Lung microvascular endothelial cell (primary cell): ENCODE data around the gene SAMHD1. TPM values are rescaled to one million over a fixed set of nuclear protein-coding genes. Genes with fewer than 3 reads are reported as not detected.
"Not testable (repeated sequence)": the region's sequence is repeated elsewhere in the genome, so short reads cannot be mapped to it uniquely, and the experiment has no call there.

ENCODE experiments used
- DNase-seq, 2 donors: peaks; one replicate each; pipeline versions ENCODE4 v3.0.0 to v3.0.0-alpha.2; 2010; ENCODE audit warnings: low read depth in 2 of 2
- total RNA-seq: library from RNA; depleted of rRNA; stranded (reverse); fragments of >200 nt; gene quantifications from 2 replicates; pipeline ENCODE4 v1.2.1, GENCODE V29; 2014

Gene SAMHD1
- total RNA-seq, 1 donor from 2014 or later, result 8.9 TPM

DNA sequence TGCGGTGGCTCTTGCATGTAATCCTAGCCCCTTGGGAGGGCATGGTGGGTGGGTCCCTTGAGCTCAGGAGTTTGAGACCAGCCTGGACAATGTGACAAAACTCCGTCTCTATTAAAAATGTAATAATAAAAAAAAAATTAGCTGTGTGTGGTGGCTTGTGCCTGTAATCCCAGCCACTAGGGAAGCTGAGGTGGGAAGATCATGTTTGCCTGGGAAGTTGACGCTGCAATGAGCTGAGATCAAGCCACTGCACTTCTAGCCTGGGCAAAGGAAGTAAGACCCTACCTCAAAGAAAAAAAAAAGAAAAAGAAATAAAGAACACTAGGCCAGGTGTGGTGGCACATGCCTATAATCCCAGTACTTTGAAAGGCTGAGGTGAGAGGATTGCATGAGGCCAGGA is 4.5 kb upstream of the SAMHD1 start:
- DNase-seq, result no peak

DNA sequence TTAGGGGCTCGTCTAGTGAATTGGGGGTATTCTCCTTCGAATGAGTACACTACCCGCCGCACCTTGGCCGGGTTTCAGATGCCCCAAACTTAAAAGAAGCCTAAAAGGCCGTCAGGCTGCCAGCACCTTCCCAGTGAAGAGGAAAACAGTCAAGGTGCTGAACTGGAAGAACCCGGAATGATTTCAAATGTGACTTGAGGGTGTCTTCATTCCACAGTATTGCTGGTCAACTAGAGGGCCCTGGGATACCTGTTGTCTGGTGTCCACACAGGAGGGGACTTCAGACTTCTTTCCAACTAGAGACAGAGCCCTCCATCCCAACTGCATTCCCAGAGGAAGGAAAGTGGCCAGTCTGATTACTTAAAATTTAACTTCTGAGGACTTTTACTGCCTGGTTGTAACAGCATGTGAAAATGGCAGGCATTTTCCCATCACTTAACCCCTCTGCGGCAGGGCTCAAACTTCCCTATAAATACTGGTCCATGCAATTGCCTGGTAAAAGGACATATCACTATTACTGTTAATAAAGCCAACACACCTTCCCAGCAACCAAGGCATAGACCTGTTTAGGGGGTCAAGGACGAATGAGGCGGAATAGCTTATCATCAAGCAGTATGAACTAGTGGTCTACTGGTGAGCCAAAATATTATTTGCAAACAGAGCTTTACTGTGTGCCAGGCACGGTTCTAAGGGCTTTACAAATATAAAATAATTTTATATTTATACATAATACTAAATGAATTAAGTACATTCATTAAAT is 651 bp upstream of the SAMHD1 start:
- no peak for DNase-seq

DNA sequence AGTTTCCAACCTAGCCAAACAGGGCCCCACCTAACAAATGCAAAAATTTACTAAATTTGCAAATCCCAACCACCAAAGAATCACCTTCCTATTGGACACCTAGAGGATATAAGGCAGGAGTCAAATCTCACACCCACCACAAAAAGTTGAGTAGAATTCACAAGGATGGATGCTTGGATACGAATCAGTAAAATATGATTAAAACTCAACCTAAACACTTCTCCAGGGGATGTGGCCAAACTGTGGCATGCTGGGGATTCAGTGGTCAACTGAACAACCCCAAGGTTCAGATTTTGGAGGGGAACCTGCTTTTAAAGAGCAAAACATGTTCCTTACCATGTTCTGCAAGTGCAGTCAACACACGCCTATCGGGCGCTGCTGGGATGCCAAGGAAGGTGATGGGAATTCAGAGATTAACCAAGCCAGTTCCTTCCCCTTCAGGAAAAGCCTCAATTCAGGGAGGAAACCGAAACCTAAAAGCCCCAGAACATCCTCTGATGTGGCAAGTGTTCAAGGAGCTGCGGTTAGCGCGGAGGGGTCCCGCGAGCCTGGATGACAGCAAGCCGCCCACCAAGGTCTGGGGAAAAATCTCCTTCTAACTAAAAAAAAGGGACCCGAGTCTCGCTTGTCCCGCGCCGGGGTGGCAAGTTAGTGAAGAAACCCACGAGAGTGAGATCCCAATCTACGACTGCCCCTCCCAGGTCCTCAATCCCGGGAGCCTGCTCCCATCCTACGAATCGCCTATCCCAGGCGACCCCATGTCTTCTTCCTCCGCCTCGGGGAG is 902 bp downstream of the SAMHD1 start:
- peak; percentile 5 to 50 for DNase-seq

DNA sequence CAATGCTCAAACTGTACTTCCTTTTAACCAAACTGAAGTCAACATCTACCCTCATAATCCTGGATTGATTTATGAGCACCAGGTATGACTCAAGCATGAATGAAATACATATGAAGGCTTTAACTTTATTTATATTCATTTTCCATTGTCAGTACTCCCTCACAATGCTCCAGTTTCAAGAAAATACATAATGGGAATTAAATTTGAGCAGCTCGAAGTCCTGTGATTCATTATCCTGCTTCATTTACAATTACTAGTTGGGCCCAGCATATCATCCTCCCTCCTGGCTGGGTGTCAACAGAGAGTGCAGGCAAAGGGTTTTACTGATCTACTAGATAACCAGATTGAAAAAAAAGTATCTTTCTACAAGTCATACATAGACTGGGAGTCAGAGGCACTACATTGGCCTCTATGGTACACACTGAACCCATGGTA is 10.1 kb downstream of the SAMHD1 start:
- DNase-seq, result peak in 1 of 2 donors; percentile 37

DNA sequence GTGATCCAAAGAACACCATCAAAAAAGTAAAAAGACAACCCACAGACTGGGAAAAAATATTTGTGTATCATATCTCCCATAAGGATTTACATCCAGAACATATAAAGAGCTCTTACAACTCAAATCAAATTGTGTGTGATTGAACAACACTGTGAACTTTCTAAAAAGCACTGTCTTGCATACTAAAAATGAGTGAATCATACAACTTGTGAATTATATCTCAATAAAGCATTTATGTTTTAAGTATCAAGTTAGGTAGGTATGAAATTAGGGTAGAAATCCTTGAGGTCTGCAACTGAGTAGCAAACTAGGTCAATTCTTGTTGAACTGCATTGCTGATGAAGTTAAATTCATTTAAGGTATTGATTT is 14.1 kb downstream of the SAMHD1 start:
- no peak for DNase-seq

DNA sequence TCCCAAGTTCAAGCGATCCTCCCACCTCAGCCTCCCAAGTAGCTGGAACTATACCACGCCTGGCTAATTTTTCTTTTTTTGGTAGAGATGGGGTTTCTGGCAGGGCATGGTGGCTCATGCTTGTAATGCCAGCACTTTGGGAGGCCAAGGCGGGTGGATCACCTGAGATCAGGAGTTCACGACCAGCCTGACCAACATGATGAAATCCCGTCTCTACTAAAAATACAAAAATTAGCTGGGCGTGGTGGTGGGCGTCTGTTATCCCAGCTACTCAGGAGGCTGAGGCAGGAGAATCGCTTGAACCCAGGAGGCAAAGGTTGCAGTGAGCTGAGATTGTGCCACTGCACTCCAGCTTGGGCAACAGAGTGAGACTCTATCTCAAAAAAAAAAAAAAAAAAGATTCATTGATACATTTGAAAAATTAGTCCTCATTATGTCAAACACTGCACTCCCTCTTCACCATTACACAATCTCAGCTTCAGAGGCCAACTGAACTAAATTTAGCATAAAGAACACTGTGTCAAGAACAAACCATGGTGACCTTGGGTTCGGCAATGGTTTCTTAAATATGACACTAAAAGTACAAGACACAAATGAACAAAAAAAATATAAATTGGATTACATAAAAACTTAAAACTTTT is 14.6 kb downstream of the SAMHD1 start:
- DNase-seq, result not testable (repeated sequence)

DNA sequence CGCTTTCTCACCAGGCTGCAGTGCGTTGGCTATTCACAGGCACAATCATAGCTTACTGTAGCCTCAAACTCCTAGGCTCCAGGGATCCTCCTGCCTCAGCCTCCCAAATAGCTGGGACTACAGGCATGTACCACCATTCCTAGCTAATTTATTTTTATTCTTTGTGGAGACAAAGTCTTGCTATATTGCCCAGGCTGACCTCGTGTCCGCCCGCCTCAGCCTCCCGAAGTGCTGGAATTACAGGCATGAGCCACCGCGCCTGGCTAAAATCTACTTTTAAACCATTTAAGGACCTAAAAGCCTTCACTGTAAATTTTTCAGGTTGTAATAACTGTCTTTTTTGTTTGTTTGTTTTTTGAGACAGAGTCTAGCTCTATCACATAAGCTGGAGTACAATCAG is 15.2 kb downstream of the SAMHD1 start:
- DNase-seq, result no peak

DNA sequence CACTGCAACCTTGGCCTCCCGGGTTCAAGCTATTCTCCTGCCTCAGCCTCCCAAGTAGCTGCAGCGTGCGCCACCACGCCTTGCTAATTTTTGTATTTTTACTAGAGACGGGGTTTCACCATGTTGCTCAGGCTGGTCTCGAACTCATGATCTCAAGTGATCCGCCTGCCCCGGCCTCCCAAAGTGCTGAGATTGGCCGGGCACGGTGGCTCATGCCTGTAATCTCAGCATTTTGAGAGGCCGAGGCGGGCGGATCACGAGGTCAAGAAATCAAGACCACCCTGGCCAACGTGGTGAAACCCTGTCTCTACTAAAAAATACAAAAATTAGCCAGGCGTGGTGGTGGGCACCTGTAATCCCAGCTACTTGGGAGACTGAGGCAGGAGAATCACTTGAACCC is 17.9 kb downstream of the SAMHD1 start:
- DNase-seq, result not testable (repeated sequence)

DNA sequence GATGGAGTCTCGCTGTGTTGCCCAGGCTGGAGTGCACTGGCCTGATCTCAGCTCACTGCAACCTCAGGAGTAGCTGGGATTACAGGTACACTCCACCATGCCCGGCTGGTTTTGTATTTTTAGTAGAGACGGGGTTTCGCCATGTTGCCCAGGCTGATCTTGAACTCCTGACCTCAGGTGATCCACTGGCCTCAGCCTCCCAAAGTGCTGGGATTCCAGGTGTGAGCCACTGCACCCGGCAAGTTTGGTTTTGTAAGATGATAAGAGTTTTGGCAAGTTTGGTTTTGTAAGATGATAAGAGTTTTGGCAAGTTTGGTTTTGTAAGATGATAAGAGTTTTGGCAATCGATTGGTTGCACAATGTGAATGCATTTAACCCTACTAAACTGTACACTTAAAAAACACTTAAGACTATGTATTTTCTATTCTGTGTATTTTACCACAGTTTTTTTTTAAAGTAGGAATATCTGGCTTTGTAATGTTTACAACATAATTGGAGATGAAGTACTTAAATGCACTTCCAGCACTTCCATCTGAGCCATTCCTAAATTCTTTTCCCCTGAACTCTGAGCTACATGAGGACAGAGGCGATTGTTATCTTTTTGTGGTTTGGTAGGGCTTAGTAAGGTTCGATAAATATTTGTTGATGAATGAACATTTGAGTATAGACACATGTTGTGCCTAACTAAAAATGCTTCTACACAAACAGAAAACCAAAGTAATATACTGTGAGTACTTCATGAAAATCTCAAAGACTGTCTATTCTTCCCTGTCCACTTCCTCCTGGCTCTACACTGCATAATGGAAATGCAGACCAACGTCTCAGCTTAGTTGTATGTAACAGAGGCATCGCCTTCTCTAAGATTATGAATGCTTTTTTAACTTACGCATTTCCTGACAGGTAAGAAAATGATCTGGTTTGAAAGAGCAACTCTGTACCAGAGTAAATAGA is 18.8 kb downstream of the SAMHD1 start:
- no peak for DNase-seq

DNA sequence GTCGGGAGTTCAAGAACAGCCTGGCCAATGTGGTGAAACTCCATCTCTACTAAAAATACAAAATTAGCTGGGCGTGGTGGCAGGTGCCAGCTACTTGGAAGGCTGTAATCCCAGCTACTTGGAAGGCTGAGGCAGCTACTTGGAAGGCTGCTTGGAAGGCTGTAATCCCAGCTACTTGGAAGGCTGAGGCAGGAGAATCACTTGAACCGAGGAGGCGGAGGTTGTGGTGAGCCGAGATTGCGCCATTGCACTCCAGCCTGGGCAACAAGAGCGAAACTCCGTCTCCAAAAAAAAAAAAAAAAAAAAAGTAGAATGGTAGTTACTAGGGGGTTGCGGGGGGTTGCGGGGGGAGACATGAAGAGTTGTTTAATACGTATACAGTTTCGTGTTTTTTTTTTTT is 19.4 kb downstream of the SAMHD1 start:
- not testable (repeated sequence) for DNase-seq

DNA sequence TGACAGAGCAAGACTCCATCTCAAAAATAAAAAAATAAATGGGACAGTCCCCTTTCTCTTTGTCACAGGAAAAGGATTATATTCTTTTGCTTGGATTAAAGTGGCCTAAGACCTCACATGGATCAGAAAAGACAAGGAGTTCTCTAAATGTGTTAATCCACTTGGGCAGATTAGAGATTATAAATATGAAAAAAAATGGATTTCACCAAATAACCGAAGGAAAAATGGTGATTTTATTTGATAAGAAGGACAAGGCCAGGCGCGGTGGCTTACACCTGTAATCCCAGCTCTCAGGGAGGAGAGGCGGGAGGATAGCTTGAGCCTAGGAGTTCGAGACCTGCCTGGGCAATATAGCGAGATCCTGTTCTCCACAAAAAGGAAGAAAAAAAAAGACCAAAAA is 21.8 kb downstream of the SAMHD1 start:
- no peak for DNase-seq

DNA sequence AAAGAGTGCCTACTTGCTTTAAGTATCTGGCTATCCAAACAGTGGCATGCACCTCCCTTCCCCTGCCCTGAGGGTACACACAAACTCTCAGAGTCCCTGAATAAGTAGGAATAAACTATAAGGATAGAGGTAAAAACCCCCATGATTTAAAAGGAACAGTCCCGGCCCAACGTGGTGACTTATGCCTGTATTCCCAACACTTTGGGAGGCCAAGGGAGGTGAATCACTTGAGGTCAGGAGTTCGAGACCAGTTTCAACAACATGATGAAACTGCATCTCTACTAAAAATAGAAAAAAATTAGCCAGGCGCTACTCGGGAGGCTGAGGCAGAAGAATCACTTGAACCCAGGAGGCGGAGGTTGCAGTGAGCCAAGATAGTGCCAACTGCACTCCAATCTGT is 22.2 kb downstream of the SAMHD1 start:
- peak in 1 of 2 donors; percentile 13 for DNase-seq

DNA sequence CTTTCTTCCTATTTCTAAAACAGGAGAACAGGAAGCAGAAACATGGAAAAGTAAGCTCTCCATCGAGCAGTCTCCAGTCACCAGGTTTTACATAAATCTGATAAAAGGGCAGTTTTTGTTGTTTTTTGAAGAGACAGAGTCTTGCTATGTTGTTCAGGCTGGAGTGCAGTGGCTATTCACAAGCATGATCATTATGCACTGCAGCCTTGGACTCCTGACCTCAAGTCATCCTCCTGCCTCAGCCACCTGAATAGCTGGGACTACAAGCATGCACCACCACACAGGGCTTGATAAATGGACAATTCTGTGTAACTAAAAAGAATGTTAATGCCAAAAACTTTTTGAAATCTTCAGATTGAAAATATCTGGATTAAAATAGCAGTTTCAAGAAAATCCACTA is 23.8 kb downstream of the SAMHD1 start:
- DNase-seq, result no peak

DNA sequence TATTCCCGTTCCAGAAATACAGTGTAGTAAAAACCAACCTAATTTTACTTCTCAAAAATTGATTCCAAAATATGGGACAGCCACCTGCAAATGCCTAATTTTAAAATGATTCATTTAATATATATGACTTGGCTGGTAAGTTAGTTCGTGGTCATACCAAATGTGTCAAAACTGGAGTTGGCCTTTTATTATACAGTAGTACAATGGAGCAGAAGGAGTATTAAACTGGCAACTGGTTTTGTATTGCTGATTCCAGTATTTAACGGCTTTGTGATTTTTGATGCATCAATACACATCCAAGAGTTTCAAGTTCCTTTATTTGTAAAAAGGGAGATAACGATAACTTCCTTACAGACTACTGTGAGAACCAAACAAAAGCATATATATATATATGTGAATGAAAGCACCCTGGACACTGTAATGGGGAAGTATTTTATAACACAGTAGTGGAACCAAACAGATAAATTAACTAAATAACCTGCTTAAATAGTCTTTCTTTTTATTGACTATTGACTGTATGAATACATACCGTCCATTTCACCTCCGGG is 24.8 kb downstream of the SAMHD1 start:
- DNase-seq, result no peak

DNA sequence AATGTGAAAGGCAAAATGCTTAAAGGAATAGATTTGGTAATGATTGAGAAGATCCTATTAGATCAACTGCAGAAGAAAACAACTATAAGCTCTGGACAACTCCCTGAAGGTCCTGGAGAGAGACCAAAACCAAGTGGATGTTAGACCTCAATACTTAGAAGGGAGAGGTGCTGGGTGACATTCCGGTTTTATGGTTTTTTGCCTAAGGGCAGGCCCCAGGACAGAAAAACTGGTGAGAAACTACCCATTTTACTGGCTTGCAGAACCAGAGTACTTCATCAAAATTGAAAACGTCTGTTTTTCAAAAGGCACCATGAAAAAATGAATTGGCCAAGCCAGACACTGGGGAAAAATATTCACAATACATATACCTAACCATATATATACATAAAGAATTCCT is 26.3 kb downstream of the SAMHD1 start:
- DNase-seq, result no peak

DNA sequence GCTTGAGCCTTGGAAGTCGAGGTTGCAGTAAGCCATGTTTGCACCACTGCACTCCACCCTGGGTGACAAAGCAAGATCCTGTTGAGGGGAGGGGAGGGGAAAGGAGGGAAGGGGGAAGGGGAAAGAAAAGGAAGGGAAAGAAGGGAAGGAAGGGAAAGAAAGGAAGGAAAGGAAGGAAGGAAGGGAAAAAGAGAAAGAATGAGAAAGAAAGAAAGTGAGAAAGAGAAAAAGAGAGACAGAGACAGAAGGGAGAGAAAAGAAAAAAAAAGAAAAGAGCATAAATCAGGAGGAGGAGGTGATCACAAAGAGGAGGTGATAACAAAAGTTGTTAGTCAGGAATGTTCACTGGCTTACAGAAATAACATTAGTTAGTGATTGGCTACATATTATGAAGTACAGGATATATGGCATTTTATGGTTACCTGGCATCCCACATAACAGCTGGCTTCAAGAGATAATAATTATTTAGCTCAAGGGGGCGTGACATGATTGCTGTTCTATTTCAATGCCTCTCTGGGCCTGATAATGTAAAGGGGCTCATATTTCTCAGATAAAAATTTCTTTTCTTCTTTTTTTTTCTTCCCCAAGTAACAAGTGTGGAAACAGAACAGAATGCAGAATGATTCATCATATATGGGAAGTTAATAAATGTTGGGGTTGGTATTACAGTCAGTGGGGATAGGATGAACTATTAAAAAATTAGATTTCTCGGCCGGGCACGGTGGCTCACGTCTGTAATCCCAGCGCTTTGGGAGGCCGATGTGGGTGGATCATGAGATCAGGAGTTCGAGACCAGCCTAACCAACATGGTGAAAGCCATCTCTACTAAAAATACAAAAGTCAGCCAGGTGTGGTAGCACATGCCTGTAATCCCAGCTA is 27.1 kb downstream of the SAMHD1 start:
- DNase-seq, result no peak

DNA sequence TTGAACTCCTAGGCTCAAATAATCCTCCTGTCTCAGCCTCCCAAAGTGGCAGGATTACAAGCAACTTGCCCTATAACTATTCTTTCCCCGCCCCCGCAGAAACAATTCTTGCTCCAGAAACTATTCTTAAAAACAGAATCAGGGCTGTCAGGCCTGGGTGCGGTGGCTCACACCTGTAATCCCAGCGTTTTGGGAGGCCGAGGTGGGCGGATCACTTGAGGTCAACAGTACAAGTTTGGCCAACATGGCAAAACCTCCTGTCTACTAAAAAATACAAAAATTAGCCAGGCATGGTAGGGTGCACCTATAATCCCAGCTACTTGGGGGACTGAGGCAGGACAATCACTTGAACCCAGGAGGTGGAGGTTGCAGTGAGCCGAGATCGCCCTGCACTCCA is 31.2 kb downstream of the SAMHD1 start:
- no peak for DNase-seq

DNA sequence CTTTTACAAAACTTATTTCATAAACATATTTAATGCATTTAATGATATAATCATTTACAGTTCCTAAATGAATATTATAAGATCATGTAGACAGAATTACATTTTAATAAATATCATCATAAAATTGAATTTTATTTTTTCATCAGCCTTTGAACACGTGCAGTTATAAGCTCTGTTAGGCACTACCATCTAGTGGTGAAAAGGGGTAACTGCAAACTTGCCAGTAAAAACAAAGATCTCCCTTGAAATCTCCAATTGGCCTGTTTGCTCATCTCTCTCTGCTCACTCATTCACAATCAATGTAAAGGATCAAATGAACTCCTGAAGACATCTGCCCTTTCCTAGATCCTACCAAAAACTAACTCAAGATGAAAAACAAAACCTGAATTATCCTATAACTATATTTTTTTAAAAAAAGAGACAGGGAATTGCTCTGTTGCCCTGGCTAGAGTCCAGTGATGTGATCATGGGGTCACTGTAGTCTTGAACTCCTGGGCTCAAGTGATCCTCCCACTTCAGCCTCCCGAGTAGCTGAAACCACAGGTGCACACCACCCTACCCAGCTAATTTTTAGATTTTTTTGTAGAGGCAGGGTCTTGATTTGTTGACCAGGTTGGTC is 31.7 kb downstream of the SAMHD1 start:
- DNase-seq, result peak; percentile 71 to 79

DNA sequence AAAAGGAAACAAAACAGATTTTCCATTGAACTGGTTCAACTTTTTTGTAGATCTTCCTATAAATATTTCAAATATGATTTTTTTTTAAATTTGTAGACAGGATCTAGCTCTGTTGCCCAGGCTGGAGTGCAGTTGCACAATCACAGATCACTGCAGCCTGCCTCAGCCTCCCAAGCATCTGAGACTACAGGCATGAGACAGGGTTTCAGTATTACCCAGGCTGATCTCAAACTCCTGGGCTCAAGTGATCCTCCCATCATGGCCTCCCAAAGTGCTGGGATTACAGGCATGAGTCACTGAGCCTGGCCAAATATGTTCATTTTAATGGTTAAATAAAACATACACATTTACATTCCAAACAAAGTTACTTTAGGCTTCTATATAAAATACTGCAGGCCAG is 33.6 kb downstream of the SAMHD1 start:
- DNase-seq, result no peak

DNA sequence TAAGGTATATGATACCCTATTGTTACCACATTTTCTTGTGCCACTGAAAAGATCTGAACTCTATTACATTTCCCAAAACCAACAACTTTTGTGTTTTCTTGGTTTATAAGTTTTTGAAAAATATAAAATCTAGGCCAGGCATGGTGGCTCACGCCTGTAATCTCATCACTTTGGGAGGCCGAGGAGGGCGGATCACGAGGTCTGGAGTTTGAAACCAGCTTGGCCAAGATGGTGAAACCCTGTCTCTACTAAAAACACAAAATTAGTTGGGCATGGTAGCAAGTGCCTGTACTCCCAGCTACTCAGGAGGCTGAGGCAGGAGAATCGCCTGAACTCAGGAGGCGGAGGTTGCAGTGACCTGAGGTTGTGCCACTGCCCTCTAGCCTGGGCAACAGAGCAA is 34.3 kb downstream of the SAMHD1 start:
- no peak for DNase-seq
